HEK293T (cell line): ENCODE results near the gene VPREB3.

Experiments
- CTCF ChIA-PET: fragments of 350-600 bp; formaldehyde crosslinking; extraction: SDS; loops from one replicate; lab custom pipeline; 2021; ENCODE audit warnings: antibody characterized with exemption, inconsistent platforms; lab: Yijun Ruan, JAX
- POLR2A ChIA-PET: fragments of 350-600 bp; formaldehyde crosslinking; extraction: SDS; loops from one replicate; lab custom pipeline; 2020; ENCODE audit warnings: antibody characterized with exemption, inconsistent platforms; lab: Yijun Ruan, JAX
- DNase-seq: peaks from one replicate; pipeline ENCODE4 v3.0.0; 2012; ENCODE audit warnings: mixed read lengths; ENCODE audit errors: extremely low spot score
- ARNT ChIP-seq: fragments of 450-650 bp; IDR thresholded peaks from 2 replicates; pipeline ENCODE4 v1.6.1; 2017; ENCODE audit warnings: mild to moderate bottlenecking
- BHLHE40 ChIP-seq: fragments of 450-650 bp; IDR thresholded peaks from 2 replicates; pipeline ENCODE4 v1.6.1; 2016; ENCODE audit warnings: mild to moderate bottlenecking, moderate library complexity, borderline replicate concordance
- CTBP1 ChIP-seq: fragments of 450-650 bp; IDR thresholded peaks from 2 replicates; pipeline ENCODE4 v1.6.1; 2016; ENCODE audit warnings: borderline replicate concordance
- ELF4 ChIP-seq: fragments of 450-650 bp; IDR thresholded peaks from 2 replicates; pipeline ENCODE4 v1.6.1; 2017; ENCODE audit warnings: antibody characterized with exemption
- FOXA1 ChIP-seq: fragments of 450-650 bp; IDR thresholded peaks from 2 replicates; pipeline ENCODE4 v1.6.1; 2016; ENCODE audit warnings: mild to moderate bottlenecking
- FOXK2 ChIP-seq: fragments of 450-650 bp; IDR thresholded peaks from 2 replicates; pipeline ENCODE4 v1.6.1; 2016; ENCODE audit warnings: mild to moderate bottlenecking
- FOXM1 ChIP-seq: fragments of 450-650 bp; IDR thresholded peaks from 2 replicates; pipeline ENCODE4 v1.6.1; 2017; ENCODE audit warnings: mild to moderate bottlenecking, borderline replicate concordance
- HDGF ChIP-seq: fragments of 450-650 bp; IDR thresholded peaks from 2 replicates; pipeline ENCODE4 v1.6.1; 2017; ENCODE audit warnings: antibody characterized with exemption, borderline replicate concordance
- L3MBTL2 ChIP-seq: fragments of 450-650 bp; conservative IDR thresholded peaks from 2 replicates; pipeline ENCODE4 v1.6.1; 2016; ENCODE audit warnings: mild to moderate bottlenecking
- LEF1 ChIP-seq: fragments of 450-650 bp; IDR thresholded peaks from 2 replicates; pipeline ENCODE4 v1.6.1; 2017; ENCODE audit warnings: mild to moderate bottlenecking, borderline replicate concordance
- NFRKB ChIP-seq: fragments of 450-650 bp; IDR thresholded peaks from 2 replicates; pipeline ENCODE4 v1.6.1; 2016; ENCODE audit warnings: mild to moderate bottlenecking, moderate library complexity
- PKNOX1 ChIP-seq: fragments of 450-650 bp; IDR thresholded peaks from 2 replicates; pipeline ENCODE4 v1.6.1; 2016
- SP1 ChIP-seq: fragments of 450-650 bp; IDR thresholded peaks from 2 replicates; pipeline ENCODE4 v1.6.1; 2017
- SUZ12 ChIP-seq: fragments of 450-650 bp; IDR thresholded peaks from 2 replicates; pipeline ENCODE4 v1.6.1; 2016; ENCODE audit warnings: mild to moderate bottlenecking
- TARDBP ChIP-seq: fragments of 450-650 bp; IDR thresholded peaks from 2 replicates; pipeline ENCODE4 v1.6.1; 2016
- ZNF384 ChIP-seq: fragments of 450-650 bp; IDR thresholded peaks from 2 replicates; pipeline ENCODE4 v1.6.1; 2016

Gene VPREB3

DNA sequence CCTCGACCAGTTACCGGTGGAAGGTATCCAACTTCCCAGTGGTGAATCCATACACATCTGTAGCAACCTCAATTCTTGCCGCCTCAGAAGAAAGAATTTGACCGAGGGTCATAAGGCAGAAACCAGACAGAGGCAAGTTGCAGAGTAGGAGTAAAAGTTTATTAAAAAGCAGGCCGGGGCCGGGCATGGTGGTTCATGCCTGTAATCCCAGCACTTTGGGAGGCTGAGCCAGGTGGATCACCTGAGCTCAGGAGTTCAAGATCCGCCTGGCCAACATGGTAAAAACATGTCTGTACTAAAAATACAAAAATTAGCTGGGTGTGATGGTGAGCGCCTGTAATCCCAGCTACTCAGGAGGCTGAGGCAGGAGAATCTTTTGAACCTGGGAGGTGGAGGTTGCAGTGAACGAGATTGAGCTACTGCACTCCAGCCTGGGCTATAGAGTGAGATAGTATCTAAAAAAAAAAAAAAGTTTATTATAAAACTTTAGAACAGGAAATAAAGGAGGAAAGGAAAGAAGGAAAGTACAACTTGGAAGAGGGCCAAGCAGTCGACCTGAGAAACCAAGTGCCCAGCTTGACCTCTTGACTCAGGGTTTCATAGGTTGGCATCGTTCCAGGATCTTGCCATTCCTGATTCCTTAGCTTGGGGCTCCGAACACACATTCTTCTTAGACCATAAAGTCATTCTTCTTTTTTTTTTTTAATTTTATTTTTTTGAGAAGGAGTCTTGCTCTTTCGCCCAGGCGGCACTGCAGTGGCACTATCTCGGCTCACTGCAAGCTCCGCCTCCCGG, 35.7 kb downstream of the VPREB3 start:
- no peak for DNase-seq
- ChIA-PET POLR2A (interaction anchor here (0.6 to 1.6 kb wide), 3 partner anchors 32 to 195 kb away, joined by 3 to 4 read pairs (median 4); partner anchors contain the start of gene ZNF70), CTCF (interaction anchor here (0.6 to 0.7 kb wide), 2 partner anchors 21 to 141 kb away, joined by 7 to 8 read pairs; no protein-coding TSS in a partner anchor)
- TF ChIP-seq L3MBTL2 (no peak), SP1 (no peak), PKNOX1 (no peak), ZNF384 (no peak), ELF4 (no peak), CTBP1 (no peak), BHLHE40 (no peak), TARDBP (no peak), FOXM1 (no peak), HDGF (no peak)

DNA sequence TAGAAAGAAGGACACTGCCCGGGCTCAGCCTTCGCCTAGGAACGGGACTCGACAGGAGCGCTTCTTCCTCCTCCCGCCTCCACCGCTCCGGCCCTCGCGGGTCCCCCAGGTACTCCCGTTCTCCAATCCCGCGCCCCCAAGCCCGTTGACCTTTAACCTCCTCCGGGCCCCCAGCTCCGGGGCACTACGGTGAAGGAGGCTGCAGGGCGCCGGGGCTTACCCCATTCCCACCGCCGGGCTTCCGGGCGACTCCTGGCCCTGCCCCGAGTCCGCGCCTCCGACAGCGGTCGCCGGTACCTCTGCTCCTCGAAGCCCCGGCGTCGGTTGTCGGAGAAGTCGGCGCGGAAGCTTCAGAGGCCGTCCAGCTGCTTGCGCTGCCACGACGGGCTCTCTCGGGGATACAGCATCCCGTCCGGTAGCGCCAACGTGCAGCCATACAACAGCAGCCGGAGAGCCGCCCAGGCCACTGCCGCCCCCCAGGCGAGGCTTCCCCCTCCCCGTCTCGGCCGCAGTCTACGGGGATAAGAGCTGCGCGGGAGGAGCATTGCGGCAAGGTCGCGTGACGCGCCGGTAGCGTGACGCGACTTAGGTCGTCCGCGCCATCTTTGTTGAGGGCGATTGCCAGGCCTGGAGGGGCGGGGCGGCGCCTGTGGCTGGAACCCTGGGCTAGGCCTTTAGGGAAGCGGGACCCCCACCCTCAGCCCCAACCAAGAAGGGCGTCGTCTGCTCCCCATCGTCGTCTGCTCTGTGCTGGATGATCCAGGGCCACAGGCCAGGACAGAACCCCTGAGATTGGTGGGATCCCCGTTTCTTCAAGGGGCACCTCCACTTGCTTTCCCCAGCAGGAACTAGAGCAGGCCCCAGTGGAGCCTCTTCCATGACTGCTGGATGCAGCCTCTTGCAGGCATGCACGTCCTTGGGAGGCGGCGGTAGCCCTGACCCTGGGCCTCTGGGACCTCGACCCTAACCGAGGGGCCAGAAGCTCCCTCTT, 37.1 kb downstream of the VPREB3 start:
- ChIA-PET CTCF (interaction anchor here (0.7 kb wide), 1 partner anchor 9 kb away, joined by 3 read pairs; no protein-coding TSS in a partner anchor), POLR2A (interaction anchor here (0.6 to 1.8 kb wide), 9 partner anchors 10 to 197 kb away, joined by 3 to 10 read pairs (median 4); partner anchors contain the start of gene ZNF70)
- TF ChIP-seq FOXK2: no peak
- TF ChIP-seq ARNT: 0 out of 2 replicates have a peak, but pooled peaks have one; percentile 30
- peak; percentile 29; the same call in 1 of the 2 replicates for TF ChIP-seq ELF4
- peak; percentile 97 for TF ChIP-seq L3MBTL2
- TF ChIP-seq CTBP1: no peak
- no peak for TF ChIP-seq SP1
- TF ChIP-seq PKNOX1: no peak
- TF ChIP-seq FOXA1: no peak
- TF ChIP-seq TARDBP: no peak
- TF ChIP-seq SUZ12: no peak
- peak; percentile 91; the same call in 1 of the 2 replicates for TF ChIP-seq HDGF
- no peak for TF ChIP-seq NFRKB
- peak; percentile 77; the same call in 1 of the 2 replicates for TF ChIP-seq FOXM1
- no peak for TF ChIP-seq LEF1
- no peak for TF ChIP-seq BHLHE40
- no peak for TF ChIP-seq ZNF384
- DNase-seq: peak; percentile 97

GRCh38 chr22:23715806-23716375, 38.3 kb downstream of the VPREB3 start:
- TF ChIP-seq L3MBTL2 (no peak), TARDBP (no peak), CTBP1 (no peak), FOXM1 (no peak), PKNOX1 (no peak), ELF4 (no peak), SUZ12 (no peak), SP1 (no peak), HDGF (no peak), BHLHE40 (no peak)
- no peak for DNase-seq
- POLR2A ChIA-PET: no interaction called here
- CTCF ChIA-PET: no interaction called here

DNA sequence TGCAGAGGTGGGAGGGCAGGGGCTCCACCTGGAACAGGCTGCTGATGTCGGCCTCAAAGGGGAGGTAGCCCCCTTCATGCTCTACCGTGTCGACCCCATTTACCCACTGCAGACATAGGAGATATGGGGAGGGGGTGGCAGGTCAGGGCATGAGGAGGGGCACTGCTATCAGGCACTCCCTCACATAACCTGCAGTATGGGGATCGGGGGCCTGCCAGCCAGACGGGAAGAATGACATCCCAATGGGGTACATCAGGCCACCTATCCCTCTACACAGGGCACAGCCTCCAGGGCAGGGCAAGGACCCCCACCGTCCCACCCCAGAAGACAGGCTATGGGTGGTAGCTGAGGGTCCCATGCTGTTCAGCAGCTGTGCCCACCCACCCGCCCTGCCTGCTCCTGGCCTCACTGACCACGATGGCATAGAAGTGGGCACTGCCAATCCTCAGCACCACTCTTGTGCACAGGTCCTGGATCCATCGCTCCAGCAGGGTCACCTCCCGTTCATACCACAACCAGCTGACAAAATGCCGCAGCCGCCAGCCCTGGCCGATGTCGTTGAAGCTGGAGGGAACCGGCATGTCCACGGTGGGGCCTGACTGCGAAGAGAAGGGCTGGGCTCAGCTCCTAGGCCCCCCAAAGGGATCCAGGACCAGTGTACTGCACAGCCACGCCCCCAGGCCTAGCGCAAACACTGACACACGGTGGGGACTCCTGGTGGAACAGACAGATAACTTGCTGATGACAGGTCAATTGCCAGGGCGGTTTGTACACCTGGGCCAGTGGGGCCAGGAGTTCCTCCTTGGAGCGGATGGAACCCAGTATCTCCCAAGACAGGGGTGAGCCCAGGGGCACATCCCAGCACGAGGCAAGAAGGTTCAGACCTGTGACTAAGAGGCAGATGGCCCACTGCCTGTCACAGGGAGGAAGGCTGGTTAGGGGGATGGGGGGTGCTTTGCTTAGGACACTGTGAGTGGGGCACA, 39.3 kb downstream of the VPREB3 start:
- CTCF ChIA-PET: no interaction called here
- no peak for TF ChIP-seq PKNOX1
- TF ChIP-seq NFRKB: no peak
- TF ChIP-seq BHLHE40: no peak
- no peak for TF ChIP-seq ELF4
- TF ChIP-seq TARDBP: no peak
- no peak for TF ChIP-seq CTBP1
- TF ChIP-seq L3MBTL2: no peak
- TF ChIP-seq FOXA1: no peak
- TF ChIP-seq ZNF384: no peak
- no peak for TF ChIP-seq SUZ12
- TF ChIP-seq FOXK2: no peak
- TF ChIP-seq SP1: no peak
- no peak for TF ChIP-seq FOXM1
- TF ChIP-seq LEF1: no peak
- TF ChIP-seq HDGF: no peak
- no peak for TF ChIP-seq ARNT
- POLR2A ChIA-PET: no interaction called here
- DNase-seq: no peak
